Hematopoietic multipotent progenitor cell treated with erythropoietin and hydrocortisone succinate and interleukin-3 and kit ligand, for 6 days (in vitro differentiated cells): ENCODE results near the gene TAS2R16.

Experiments
- DNase-seq: peaks from one replicate; pipeline ENCODE4 v3.0.0-alpha.2; 2015

Gene TAS2R16

GRCh38 chr7:122995600-122995999 lies at the start of gene TAS2R16:
TSS of gene TAS2R16 (minus strand) at chr7:122995700. CDS start at chr7:122995634, 66 bp downstream.
- DNase-seq, result no peak

GRCh38 chr7:123043642-123044041 lies 48.1 kb upstream of the TAS2R16 start:
- no peak for DNase-seq

- no peak for DNase-seq
Measured at GRCh38 chr7:123041101-123041500, 45.6 kb upstream of the TAS2R16 start.

GRCh38 chr7:123039269-123039668 lies 43.8 kb upstream of the TAS2R16 start:
- no peak for DNase-seq

GRCh38 chr7:123034106-123034505 lies 38.6 kb upstream of the TAS2R16 start:
- no peak for DNase-seq

- no peak for DNase-seq
Measured at GRCh38 chr7:123030631-123031030, 35.1 kb upstream of the TAS2R16 start.

GRCh38 chr7:123028339-123028738 lies 32.8 kb upstream of the TAS2R16 start:
- no peak for DNase-seq

- DNase-seq, result no peak
Measured at GRCh38 chr7:123026251-123026650, 30.8 kb upstream of the TAS2R16 start.

- no peak for DNase-seq
Measured at GRCh38 chr7:123024989-123025758, 29.7 kb upstream of the TAS2R16 start.

- no peak for DNase-seq
Measured at GRCh38 chr7:123023126-123023525, 27.6 kb upstream of the TAS2R16 start.

GRCh38 chr7:123022576-123022975 lies 27.1 kb upstream of the TAS2R16 start:
- no peak for DNase-seq

GRCh38 chr7:123012435-123012834 lies 16.9 kb upstream of the TAS2R16 start:
- DNase-seq, result no peak

- DNase-seq, result no peak
Measured at GRCh38 chr7:123011766-123012369, 16.4 kb upstream of the TAS2R16 start.

- DNase-seq, result no peak
Measured at GRCh38 chr7:123004931-123005330, 9.4 kb upstream of the TAS2R16 start.

GRCh38 chr7:123003539-123004126 lies 8.1 kb upstream of the TAS2R16 start:
- DNase-seq, result no peak

GRCh38 chr7:122989577-122989976 lies 5.9 kb downstream of the TAS2R16 start:
- DNase-seq, result no peak

GRCh38 chr7:122989041-122989440 lies 6.5 kb downstream of the TAS2R16 start:
- no peak for DNase-seq

GRCh38 chr7:122988333-122988732 lies 7.2 kb downstream of the TAS2R16 start:
- DNase-seq, result no peak

- no peak for DNase-seq
Measured at GRCh38 chr7:122987463-122987862, 8.0 kb downstream of the TAS2R16 start.

GRCh38 chr7:122984021-122984420 lies 11.5 kb downstream of the TAS2R16 start:
- no peak for DNase-seq

GRCh38 chr7:122983261-122983660 lies 12.2 kb downstream of the TAS2R16 start:
- no peak for DNase-seq

GRCh38 chr7:122975341-122975740 lies 20.2 kb downstream of the TAS2R16 start:
- DNase-seq, result no peak

- no peak for DNase-seq
Measured at GRCh38 chr7:122974229-122974628, 21.3 kb downstream of the TAS2R16 start.

GRCh38 chr7:122972056-122972455 lies 23.4 kb downstream of the TAS2R16 start:
- DNase-seq, result no peak
